Subcutaneous adipose tissue (tissue), 4 donors: ENCODE measurements around the gene APOLD1. TPM values are rescaled to one million over a fixed set of nuclear protein-coding genes. Genes with fewer than 3 reads are reported as not detected.

ENCODE experiments used
- total RNA-seq, 4 donors: library from RNA; depleted of rRNA; stranded (reverse); fragments of >200 nt; gene quantifications; one replicate each; pipeline ENCODE4 v1.1.0, GENCODE V29; 2016
- TF ChIP-seq, protein P1 (sequence below): fragments of 450-650 bp; IDR thresholded peaks from one replicate; pipeline ENCODE4 v1.5.1; 2016; ENCODE audit warnings: low read depth, mild to moderate bottlenecking, control low read depth, antibody characterized with exemption, moderate library complexity

Gene APOLD1
- total RNA-seq, 4 donors from 2014 or later: 57.3 to 281 (median 206) TPM

DNA sequence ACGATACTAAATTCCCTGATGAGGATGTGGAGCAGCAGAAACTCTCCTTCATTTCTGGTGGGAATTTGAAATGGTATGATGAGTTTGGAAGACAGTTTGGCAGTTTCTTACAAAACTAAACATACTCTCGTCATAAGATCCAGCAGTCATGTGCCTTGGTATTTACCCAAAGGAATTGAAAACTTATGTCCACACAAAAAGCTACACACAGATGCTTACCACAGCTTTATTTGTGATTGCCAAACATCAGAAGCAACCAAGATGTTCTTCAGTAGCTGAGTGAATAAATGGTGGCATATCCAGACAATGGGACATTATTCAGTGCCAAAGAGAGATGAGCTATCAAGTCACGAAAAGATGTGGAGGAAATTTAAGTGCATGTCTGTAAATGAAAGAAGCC is 10.7 kb upstream of the APOLD1 start:
- TF ChIP-seq, protein P1, sequence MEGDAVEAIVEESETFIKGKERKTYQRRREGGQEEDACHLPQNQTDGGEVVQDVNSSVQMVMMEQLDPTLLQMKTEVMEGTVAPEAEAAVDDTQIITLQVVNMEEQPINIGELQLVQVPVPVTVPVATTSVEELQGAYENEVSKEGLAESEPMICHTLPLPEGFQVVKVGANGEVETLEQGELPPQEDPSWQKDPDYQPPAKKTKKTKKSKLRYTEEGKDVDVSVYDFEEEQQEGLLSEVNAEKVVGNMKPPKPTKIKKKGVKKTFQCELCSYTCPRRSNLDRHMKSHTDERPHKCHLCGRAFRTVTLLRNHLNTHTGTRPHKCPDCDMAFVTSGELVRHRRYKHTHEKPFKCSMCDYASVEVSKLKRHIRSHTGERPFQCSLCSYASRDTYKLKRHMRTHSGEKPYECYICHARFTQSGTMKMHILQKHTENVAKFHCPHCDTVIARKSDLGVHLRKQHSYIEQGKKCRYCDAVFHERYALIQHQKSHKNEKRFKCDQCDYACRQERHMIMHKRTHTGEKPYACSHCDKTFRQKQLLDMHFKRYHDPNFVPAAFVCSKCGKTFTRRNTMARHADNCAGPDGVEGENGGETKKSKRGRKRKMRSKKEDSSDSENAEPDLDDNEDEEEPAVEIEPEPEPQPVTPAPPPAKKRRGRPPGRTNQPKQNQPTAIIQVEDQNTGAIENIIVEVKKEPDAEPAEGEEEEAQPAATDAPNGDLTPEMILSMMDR: no peak

DNA sequence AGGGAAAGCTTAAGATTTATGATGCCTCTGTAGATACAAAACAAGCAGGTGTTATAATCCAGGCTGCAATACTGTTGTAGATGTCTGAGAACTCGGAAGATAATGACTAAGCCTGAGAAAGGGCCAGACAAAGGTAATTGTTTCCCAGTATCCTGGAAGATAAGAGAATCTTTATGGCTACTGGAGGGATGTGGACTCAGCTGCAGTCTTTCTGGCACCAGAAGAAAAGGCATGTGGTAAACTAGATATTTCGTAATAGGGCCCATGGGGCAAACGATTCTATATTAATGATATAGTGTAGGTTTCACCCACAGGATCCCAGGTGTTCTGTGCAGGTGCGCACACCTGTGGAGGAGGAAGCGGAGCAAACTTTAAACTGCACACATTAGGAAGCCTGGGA is 9.2 kb upstream of the APOLD1 start:
- TF ChIP-seq, protein P1: no peak

DNA sequence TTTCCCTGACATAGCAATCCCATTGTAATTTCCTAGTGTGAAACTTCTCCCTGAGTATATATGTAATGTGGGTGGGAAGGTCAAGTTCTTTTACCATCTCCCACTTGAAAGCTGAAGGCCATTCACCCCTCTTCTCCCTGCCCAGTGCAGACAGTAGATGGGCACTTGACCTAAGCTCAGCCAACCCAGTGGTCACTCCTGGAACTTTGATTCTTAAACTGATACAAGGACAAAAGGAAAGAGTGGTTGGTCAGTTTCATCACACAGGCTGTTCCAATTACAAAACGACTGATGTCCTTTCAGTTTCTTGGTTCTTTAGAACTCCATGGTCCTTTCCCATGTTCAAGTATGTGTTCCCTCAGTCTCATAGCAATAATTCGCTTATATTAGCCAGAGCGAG is 8.4 kb upstream of the APOLD1 start:
- TF ChIP-seq, protein P1: no peak

DNA sequence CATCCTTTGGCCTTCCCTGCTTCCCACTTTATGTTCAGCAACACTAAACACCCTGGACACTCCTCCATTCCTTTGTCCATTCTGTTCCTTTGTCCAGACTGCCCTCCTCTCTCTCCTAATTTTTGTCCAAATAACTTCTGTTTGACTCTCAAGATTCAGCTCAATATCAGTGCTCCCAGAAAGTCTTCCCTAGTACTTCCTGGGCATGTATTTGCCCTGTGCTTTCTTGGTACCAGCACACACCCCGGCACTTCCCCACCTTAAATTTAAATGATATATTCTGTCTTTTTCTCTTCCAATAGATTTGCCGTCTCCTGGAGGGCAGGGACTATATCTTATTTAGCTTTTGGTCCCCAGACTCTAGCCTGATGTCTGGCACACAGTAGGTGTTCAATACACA is 6.5 kb upstream of the APOLD1 start:
- TF ChIP-seq, protein P1: no peak

DNA sequence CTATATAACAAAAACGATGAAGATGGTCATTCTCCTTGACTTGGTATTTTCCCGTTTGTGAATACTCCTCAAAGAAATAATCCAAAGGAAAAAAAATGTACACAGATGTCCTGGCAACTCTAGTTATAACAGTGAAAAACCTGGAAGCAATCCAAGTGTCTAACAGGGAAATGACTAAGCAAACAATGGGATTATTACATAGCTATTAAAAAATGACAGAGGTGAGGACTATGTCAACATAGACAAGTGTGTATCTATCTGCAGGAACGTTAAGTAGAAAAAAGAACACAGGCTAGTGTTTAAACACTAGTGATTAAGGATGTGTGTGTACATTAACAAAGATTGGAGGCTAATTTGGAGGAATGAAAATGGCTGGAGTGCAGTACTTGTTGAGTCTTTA is 5.9 kb upstream of the APOLD1 start:
- TF ChIP-seq, protein P1: no peak

DNA sequence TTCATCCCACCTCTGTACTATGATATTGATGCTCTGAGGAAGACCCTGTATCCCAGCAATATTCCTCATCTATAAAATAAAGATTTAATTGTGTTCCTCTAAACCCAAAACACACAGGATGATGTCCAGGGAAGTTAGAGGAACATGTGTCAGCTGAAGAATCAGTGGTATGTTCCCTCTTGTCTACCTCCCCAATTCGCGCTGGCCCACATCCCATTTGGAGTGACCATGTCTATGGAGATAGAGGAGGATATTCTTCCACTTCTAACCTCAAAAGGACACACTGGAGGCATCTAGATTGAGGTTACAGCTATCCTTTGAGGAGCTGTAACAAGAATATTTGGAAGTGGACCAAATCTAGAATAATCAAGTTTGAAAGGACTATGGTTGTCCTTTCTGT is 1.3 kb upstream of the APOLD1 start:
- TF ChIP-seq, protein P1: no peak

DNA sequence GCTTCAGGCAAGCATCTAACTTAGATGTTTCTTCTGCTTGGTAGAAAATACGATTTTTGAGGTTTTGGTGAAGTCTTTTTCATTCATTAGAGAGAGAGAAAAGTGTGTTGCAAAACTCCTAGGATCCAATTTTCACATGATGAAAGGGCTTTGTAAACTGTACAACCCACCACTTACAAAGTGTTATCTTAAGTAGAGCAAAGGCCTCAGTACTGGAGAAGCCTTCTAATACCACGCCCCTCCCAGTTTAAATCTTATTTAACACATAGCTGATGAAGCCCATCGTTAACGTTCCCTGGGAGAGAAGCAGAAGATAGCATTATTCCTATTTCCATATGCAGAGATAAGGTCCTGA is 869 bp downstream of the APOLD1 start:
- TF ChIP-seq, protein P1: no peak
